ENCODE data around the gene FMO3. TPM values are rescaled to one million over a fixed set of nuclear protein-coding genes. Genes with fewer than 3 reads are reported as not detected.

FMO3 gene
- total and polyA plus RNA-seq, 2 donors (not counting 3 experiments of a cell fraction or from before 2014, with no cell fraction given) = not detected

DNA sequence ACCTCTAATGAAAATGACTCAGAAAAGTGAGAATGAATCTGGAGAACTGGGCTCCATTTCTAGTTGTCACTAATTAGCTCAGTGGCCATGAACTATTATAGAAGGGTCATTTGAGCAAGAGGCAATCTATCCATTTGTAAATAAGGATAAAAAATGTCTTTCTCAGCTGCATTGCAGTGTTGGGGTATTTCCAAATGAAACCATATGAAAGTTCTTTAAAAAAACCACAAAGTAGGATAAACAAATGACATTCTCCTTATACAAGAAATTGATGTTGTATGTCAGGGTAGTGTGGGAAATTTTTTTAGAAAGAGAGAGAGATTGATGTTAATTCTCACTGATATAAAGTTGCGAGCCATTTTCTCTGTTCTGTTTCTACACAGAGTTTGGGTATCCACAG lies 26.0 kb downstream of the FMO3 start:
- Histone ChIP-seq H3K9me3 (replicated peaks; ENCODE audit: control insufficient read depth, insufficient read depth, low read length) (no peaks in the 10 kb centered on the region), H3K27ac (ENCODE audit: insufficient read depth, low read depth, low read length) (no peak overlapping the region), H3K36me3 (ENCODE audit: control insufficient read depth in 2 of 2, extremely low read depth in 1 of 2, insufficient read depth in 2 of 2, low read length in 2 of 2) (no peaks in the 10 kb centered on the region), H2AFZ (ENCODE audit: low read depth, low read length) (no peak overlapping the region), H4K20me1 (replicated peaks; ENCODE audit: control insufficient read depth, extremely low read depth, insufficient read depth, low read length) (no peaks in the 10 kb centered on the region), H3K4me2 (ENCODE audit: insufficient read depth, low read length) (no peak overlapping the region), H3K79me2 (ENCODE audit: control insufficient read depth, insufficient read depth, low read length) (no peaks in the 10 kb centered on the region), H3K9ac (replicated peaks; ENCODE audit: extremely low read depth, insufficient read depth, low read length) (no peak overlapping the region), H3K4me3 (replicated peaks in 1 of 3; ENCODE audit: insufficient read depth in 1 of 3, low read depth in 1 of 3, low read length in 3 of 3) (no peak overlapping the region), H3K9me1 (replicated peaks; ENCODE audit: control insufficient read depth, extremely low read depth, insufficient read depth, low read length) (no peaks in the 10 kb centered on the region), H3K4me1 (ENCODE audit: control insufficient read depth, extremely low read depth, insufficient read depth, low read length) (no peaks in the 10 kb centered on the region), H3K27me3 (ENCODE audit: control insufficient read depth in 2 of 2, insufficient read depth in 2 of 2, low read length in 2 of 2) (no peaks in the 10 kb centered on the region)
- dilution Hi-C loops (cut with MboI; ENCODE audit: extremely low pct_ligation_motif_present, low sequenced_read_pairs) (no loop called here), intact Hi-C loops (cut with micrococcal nuclease) (no loop called here)
- ChIA-PET POLR2A (no interaction called here), CTCF (no interaction called here)
- no TSS peak for BruUV-seq (replicated peaks)
- DNase-seq (ENCODE audit: low read depth, low spot score) = no peak
- FAIRE-seq = no peak
- TF ChIP-seq MYC (IDR thresholded peaks at IDR 0.05; ENCODE audit: low read depth, low read length) (no peak), POLR2A (IDR thresholded peaks at IDR 0.05; ENCODE audit: low read depth, low read length) (no peak), POLR2AphosphoS5 (IDR thresholded peaks at IDR 0.05; ENCODE audit: insufficient read depth, low read depth, low read length) (no peak), EZH2 (IDR thresholded peaks at IDR 0.05; ENCODE audit: borderline replicate concordance, low read depth, low read length, severe bottlenecking) (no peak), GATA2 (IDR thresholded peaks at IDR 0.05; ENCODE audit: insufficient read depth, insufficient read length, low read depth, low read length) (no peak), JUN (IDR thresholded peaks at IDR 0.05; ENCODE audit: borderline replicate concordance, insufficient read depth, insufficient read length, low read depth) (no peak)

DNA sequence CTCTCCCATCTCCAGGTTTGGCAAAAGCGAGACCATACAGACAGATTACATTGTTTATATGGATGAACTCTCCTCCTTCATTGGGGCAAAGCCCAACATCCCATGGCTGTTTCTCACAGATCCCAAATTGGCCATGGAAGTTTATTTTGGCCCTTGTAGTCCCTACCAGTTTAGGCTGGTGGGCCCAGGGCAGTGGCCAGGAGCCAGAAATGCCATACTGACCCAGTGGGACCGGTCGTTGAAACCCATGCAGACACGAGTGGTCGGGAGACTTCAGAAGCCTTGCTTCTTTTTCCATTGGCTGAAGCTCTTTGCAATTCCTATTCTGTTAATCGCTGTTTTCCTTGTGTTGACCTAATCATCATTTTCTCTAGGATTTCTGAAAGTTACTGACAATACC lies 26.4 kb downstream of the FMO3 start:
- no peaks in the 10 kb centered on the region for H3K9me3 ChIP-seq (replicated peaks; ENCODE audit: control insufficient read depth, insufficient read depth, low read length)
- H3K27ac ChIP-seq (ENCODE audit: insufficient read depth, low read depth, low read length) = no peak overlapping the region
- H3K9me1 ChIP-seq (replicated peaks; ENCODE audit: control insufficient read depth, extremely low read depth, insufficient read depth, low read length) = no peaks in the 10 kb centered on the region
- H3K27me3 ChIP-seq (ENCODE audit: control insufficient read depth in 2 of 2, insufficient read depth in 2 of 2, low read length in 2 of 2) = no peaks in the 10 kb centered on the region
- TF ChIP-seq POLR2A (IDR thresholded peaks at IDR 0.05; ENCODE audit: low read depth, low read length) = no peak
- no peak for TF ChIP-seq POLR2AphosphoS5 (IDR thresholded peaks at IDR 0.05; ENCODE audit: insufficient read depth, low read depth, low read length)
- TF ChIP-seq JUN (IDR thresholded peaks at IDR 0.05; ENCODE audit: borderline replicate concordance, insufficient read depth, insufficient read length, low read depth) = no peak
- no peak for TF ChIP-seq FOS (IDR thresholded peaks at IDR 0.05; ENCODE audit: borderline replicate concordance, insufficient read depth, low read length)
- no peak for TF ChIP-seq EZH2 (IDR thresholded peaks at IDR 0.05; ENCODE audit: borderline replicate concordance, low read depth, low read length, severe bottlenecking)
- TF ChIP-seq, protein P1, sequence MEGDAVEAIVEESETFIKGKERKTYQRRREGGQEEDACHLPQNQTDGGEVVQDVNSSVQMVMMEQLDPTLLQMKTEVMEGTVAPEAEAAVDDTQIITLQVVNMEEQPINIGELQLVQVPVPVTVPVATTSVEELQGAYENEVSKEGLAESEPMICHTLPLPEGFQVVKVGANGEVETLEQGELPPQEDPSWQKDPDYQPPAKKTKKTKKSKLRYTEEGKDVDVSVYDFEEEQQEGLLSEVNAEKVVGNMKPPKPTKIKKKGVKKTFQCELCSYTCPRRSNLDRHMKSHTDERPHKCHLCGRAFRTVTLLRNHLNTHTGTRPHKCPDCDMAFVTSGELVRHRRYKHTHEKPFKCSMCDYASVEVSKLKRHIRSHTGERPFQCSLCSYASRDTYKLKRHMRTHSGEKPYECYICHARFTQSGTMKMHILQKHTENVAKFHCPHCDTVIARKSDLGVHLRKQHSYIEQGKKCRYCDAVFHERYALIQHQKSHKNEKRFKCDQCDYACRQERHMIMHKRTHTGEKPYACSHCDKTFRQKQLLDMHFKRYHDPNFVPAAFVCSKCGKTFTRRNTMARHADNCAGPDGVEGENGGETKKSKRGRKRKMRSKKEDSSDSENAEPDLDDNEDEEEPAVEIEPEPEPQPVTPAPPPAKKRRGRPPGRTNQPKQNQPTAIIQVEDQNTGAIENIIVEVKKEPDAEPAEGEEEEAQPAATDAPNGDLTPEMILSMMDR (IDR thresholded peaks at IDR 0.05; ENCODE audit: extremely low read depth in 1 of 2, insufficient read depth in 1 of 2, low read depth in 1 of 2, low read length in 2 of 2) = no peak
- no peak for TF ChIP-seq MYC (IDR thresholded peaks at IDR 0.05; ENCODE audit: low read depth, low read length)
- TF ChIP-seq, protein P2, sequence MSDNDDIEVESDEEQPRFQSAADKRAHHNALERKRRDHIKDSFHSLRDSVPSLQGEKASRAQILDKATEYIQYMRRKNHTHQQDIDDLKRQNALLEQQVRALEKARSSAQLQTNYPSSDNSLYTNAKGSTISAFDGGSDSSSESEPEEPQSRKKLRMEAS (IDR thresholded peaks at IDR 0.05; ENCODE audit: insufficient read depth, insufficient read length) = no peak
- no peak for TF ChIP-seq GATA2 (IDR thresholded peaks at IDR 0.05; ENCODE audit: insufficient read depth, insufficient read length, low read depth, low read length)
- no peaks in the 10 kb centered on the region for H3K79me2 ChIP-seq (ENCODE audit: control insufficient read depth, insufficient read depth, low read length)
- H4K20me1 ChIP-seq (replicated peaks; ENCODE audit: control insufficient read depth, extremely low read depth, insufficient read depth, low read length) = no peaks in the 10 kb centered on the region
- H3K4me3 ChIP-seq (replicated peaks in 1 of 3; ENCODE audit: insufficient read depth in 1 of 3, low read depth in 1 of 3, low read length in 3 of 3) = no peak overlapping the region
- intact Hi-C loops (cut with micrococcal nuclease) (no loop called here), dilution Hi-C loops (cut with MboI; ENCODE audit: extremely low pct_ligation_motif_present, low sequenced_read_pairs) (no loop called here)
- no TSS peak for BruUV-seq (replicated peaks)
- H3K9ac ChIP-seq (replicated peaks; ENCODE audit: extremely low read depth, insufficient read depth, low read length) = no peak overlapping the region
- no peaks in the 10 kb centered on the region for H3K4me1 ChIP-seq (ENCODE audit: control insufficient read depth, extremely low read depth, insufficient read depth, low read length)
- H3K36me3 ChIP-seq (ENCODE audit: control insufficient read depth in 2 of 2, extremely low read depth in 1 of 2, insufficient read depth in 2 of 2, low read length in 2 of 2) = no peaks in the 10 kb centered on the region
- POLR2A ChIA-PET = no interaction called here
- H2AFZ ChIP-seq (ENCODE audit: low read depth, low read length) = no peak overlapping the region
- CTCF ChIA-PET = no interaction called here
- DNase-seq (ENCODE audit: low read depth, low spot score) (no peak), FAIRE-seq (no peak)
- no peak overlapping the region for H3K4me2 ChIP-seq (ENCODE audit: insufficient read depth, low read length)
